IPS-18a (cell line): ENCODE data around the gene JAKMIP1.

ENCODE experiments used
- H3K27ac ChIP-seq: one replicate; pipeline ENCODE4 v1.5.1; 2013; ENCODE audit warnings: low read length
- H3K27me3 ChIP-seq: one replicate; pipeline ENCODE4 v1.6.1; 2013; ENCODE audit warnings: mild to moderate bottlenecking, low read length; ENCODE audit not compliant: control insufficient read depth, insufficient read depth
- H3K36me3 ChIP-seq: one replicate; pipeline ENCODE4 v1.6.1; 2013; ENCODE audit warnings: low read depth, low read length; ENCODE audit not compliant: control insufficient read depth
- H3K4me1 ChIP-seq: one replicate; pipeline ENCODE4 v1.6.1; 2013; ENCODE audit warnings: low read depth, low read length; ENCODE audit not compliant: control insufficient read depth
- H3K4me3 ChIP-seq: one replicate; pipeline ENCODE4 v1.5.1; 2013; ENCODE audit warnings: low read length
- H3K9ac ChIP-seq: one replicate; pipeline ENCODE4 v1.6.1; 2013; ENCODE audit warnings: mild to moderate bottlenecking, low read length, moderate library complexity
- H3K9me3 ChIP-seq: one replicate; pipeline ENCODE4 v1.6.1; 2013; ENCODE audit warnings: low read depth, low read length; ENCODE audit not compliant: control insufficient read depth

The JAKMIP1 gene

GRCh38 chr4:6184169-6184568 lies 16.2 kb downstream of the JAKMIP1 start:
- no peak overlapping the region for H3K27ac ChIP-seq
- H3K4me3 ChIP-seq, result no peak overlapping the region
- H3K9me3 ChIP-seq, result no peaks in the 10 kb centered on the region
- H3K9ac ChIP-seq, result no peak overlapping the region
- no peaks in the 10 kb centered on the region for H3K36me3 ChIP-seq
- H3K27me3 ChIP-seq, result no peaks in the 10 kb centered on the region
- H3K4me1 ChIP-seq, result no peaks in the 10 kb centered on the region

- Histone ChIP-seq H3K9ac (no peak overlapping the region), H3K4me1 (no peaks in the 10 kb centered on the region), H3K4me3 (no peak overlapping the region), H3K27ac (no peak overlapping the region), H3K36me3 (no peaks in the 10 kb centered on the region), H3K27me3 (no peaks in the 10 kb centered on the region), H3K9me3 (no peaks in the 10 kb centered on the region)
These were observed 16.6 kb downstream of the JAKMIP1 start for GRCh38 chr4:6183740-6184139.

DNA sequence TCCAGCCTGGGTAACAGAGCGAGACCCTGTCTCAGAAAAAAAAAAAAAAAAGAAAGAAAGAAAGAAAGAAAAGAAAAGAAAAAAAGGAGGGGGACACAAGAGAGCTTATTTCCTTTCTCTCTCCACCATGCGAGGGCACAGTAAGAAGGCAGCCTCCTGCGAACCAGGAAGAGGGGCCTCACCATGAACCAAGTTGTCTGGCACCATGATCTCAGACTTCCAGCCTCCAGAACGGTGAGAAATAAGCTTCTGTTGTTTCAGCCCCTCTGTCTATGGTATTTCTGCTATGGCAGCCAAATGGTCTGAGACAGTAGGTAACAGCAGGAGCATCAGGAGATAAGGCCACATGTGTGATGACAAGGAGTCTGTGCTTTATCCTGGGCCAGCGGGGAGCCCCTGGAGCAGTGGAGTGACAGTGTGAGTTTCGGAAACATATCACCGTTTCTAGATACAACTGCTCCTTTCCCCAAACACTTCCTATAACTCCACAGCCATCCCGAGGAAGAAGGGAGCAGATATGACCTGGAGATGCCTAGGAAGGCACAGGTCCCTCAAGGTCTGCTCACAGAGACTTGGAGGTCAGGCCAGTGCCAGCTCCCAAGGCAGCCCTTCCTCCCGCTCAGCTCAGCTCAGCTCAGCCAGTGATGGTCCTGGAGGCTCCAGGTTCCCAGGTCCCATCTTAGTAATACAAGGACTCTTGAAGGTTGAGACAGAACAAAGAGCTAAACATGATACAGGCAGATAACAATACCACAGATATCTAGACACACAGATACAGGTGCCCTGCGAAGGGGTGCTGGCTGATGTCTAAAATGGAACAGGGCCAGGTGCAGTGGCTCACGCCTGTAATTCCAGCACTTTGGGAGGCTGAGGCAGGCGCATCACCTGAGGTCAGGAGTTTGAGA lies 17.7 kb downstream of the JAKMIP1 start:
- no peak overlapping the region for H3K27ac ChIP-seq
- no peaks in the 10 kb centered on the region for H3K4me1 ChIP-seq
- no peaks in the 10 kb centered on the region for H3K36me3 ChIP-seq
- H3K27me3 ChIP-seq, result no peaks in the 10 kb centered on the region
- H3K9me3 ChIP-seq, result no peaks in the 10 kb centered on the region
- no peak overlapping the region for H3K4me3 ChIP-seq
- no peak overlapping the region for H3K9ac ChIP-seq

- H3K27me3 ChIP-seq, result no peaks in the 10 kb centered on the region
- no peaks in the 10 kb centered on the region for H3K4me1 ChIP-seq
- H3K36me3 ChIP-seq, result no peaks in the 10 kb centered on the region
- H3K27ac ChIP-seq, result no peak overlapping the region
- no peaks in the 10 kb centered on the region for H3K9me3 ChIP-seq
- no peak overlapping the region for H3K4me3 ChIP-seq
- H3K9ac ChIP-seq, result no peak overlapping the region
These were observed 19.3 kb downstream of the JAKMIP1 start for GRCh38 chr4:6180841-6181631.

DNA sequence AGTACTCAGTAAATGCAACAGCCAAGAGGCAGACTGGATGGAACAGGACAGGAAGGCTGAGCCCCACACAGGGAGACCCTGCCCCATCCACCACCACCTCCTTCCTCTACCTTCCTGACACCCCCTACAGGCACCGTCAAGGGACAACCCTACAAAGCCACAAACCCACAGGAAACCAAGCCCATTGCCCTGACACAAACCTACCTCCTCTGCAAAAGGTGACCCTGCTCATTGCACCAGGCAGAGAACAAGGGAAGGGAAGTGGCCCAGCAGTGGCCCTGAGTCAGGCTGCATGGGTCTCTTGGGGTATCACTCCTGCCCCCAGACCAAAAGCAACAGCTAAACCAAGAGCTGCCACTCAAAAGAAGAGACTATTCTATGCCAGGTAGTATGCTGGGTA lies 21.0 kb downstream of the JAKMIP1 start:
- no peak overlapping the region for H3K27ac ChIP-seq
- H3K9ac ChIP-seq, result no peak overlapping the region
- H3K27me3 ChIP-seq, result no peaks in the 10 kb centered on the region
- no peaks in the 10 kb centered on the region for H3K36me3 ChIP-seq
- no peak overlapping the region for H3K4me3 ChIP-seq
- H3K4me1 ChIP-seq, result no peaks in the 10 kb centered on the region
- H3K9me3 ChIP-seq, result no peaks in the 10 kb centered on the region

GRCh38 chr4:6178757-6179156 lies 21.6 kb downstream of the JAKMIP1 start:
- no peaks in the 10 kb centered on the region for H3K9me3 ChIP-seq
- no peaks in the 10 kb centered on the region for H3K4me1 ChIP-seq
- no peak overlapping the region for H3K4me3 ChIP-seq
- no peak overlapping the region for H3K27ac ChIP-seq
- no peaks in the 10 kb centered on the region for H3K36me3 ChIP-seq
- H3K27me3 ChIP-seq, result no peaks in the 10 kb centered on the region
- no peak overlapping the region for H3K9ac ChIP-seq

- Histone ChIP-seq H3K9ac (no peak overlapping the region), H3K27ac (no peak overlapping the region), H3K27me3 (no peaks in the 10 kb centered on the region), H3K36me3 (no peaks in the 10 kb centered on the region), H3K4me3 (no peak overlapping the region), H3K4me1 (no peaks in the 10 kb centered on the region), H3K9me3 (no peaks in the 10 kb centered on the region)
These were observed 22.7 kb downstream of the JAKMIP1 start for GRCh38 chr4:6177587-6178197.

DNA sequence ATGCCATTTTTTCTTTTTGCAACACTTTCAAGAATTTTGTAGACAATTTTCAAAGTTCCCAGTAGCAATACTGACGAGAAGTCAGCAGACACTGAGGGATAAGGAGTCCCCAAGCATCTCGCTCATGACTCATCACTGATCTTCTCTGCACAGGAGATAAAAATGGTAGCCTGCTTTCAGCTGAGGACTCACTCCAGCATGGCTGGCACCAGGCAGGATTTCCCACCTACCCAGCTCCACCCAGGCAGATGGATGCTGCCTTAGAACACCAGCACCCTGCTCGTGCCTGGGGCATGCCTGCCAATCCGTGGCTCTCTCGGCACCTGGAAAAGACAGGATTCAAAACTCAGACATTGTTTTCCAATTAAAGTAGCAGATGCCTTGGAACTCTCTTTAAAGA lies 24.9 kb downstream of the JAKMIP1 start:
- Histone ChIP-seq H3K27me3 (no peaks in the 10 kb centered on the region), H3K36me3 (no peaks in the 10 kb centered on the region), H3K27ac (no peak overlapping the region), H3K4me3 (no peak overlapping the region), H3K4me1 (no peaks in the 10 kb centered on the region), H3K9me3 (no peaks in the 10 kb centered on the region), H3K9ac (no peak overlapping the region)

DNA sequence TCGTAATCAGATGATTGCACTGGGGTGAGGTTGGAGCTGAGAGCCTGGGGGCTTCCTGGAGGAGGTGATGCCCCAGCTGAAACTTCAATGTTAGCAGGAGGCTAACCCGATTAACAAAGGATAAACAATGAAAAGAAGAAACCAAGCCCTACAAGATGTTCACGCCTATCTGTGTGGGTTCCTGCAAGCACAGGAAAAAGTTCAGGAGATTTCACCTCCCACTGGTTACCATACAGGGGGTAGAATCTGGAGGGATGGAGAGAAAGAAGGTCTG lies 27.5 kb downstream of the JAKMIP1 start:
- H3K9ac ChIP-seq, result no peak overlapping the region
- H3K36me3 ChIP-seq, result no peaks in the 10 kb centered on the region
- H3K27me3 ChIP-seq, result no peaks in the 10 kb centered on the region
- no peaks in the 10 kb centered on the region for H3K4me1 ChIP-seq
- H3K27ac ChIP-seq, result no peak overlapping the region
- no peak overlapping the region for H3K4me3 ChIP-seq
- H3K9me3 ChIP-seq, result no peaks in the 10 kb centered on the region

DNA sequence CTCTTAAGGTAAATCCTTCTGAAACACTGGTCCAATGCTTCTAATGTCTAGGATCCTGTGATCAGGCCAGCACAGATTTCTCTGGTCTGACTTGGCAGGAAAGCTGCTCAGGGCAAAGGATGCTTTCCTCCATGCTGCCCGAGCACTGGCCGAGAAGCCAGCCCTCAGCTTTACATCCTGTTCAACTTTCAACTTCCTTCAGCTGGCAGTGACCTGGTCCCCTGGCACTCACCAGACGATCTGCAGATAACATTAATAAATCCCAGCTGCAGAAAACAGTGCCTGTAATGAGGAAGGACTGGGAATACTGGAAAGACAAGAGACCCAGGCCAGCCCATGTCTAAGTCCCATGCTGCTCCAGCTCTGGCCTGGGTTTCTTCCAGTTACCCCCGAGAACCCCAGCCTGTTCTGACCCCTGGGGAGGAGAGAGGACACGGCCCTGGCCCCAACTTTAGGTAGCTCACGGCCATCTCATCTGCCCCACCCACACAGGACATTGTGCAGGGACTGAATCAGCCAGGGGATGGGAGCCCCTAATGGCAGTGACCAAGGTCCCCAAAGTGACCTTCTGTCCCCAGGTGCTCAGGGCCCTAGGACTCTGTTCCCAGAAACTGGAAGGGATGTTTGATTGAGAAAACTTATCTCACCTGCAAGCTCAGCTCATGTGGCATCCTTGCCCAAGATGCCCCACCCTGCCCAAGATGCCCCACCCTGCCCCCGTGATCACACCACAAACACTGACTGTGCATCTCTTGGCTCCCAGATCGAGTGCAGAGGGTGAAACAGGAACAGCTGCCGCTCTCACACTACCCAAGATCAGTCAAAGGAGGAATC lies 28.0 kb downstream of the JAKMIP1 start:
- H3K9me3 ChIP-seq, result no peaks in the 10 kb centered on the region
- no peak overlapping the region for H3K27ac ChIP-seq
- no peak overlapping the region for H3K4me3 ChIP-seq
- H3K36me3 ChIP-seq, result no peaks in the 10 kb centered on the region
- H3K27me3 ChIP-seq, result no peaks in the 10 kb centered on the region
- no peak overlapping the region for H3K9ac ChIP-seq
- no peaks in the 10 kb centered on the region for H3K4me1 ChIP-seq

GRCh38 chr4:6169239-6169638 lies 31.1 kb downstream of the JAKMIP1 start:
- Histone ChIP-seq H3K4me1 (no peaks in the 10 kb centered on the region), H3K9me3 (peaks cover 3% of the 10 kb centered on the region), H3K27ac (no peak overlapping the region), H3K27me3 (no peaks in the 10 kb centered on the region), H3K9ac (no peak overlapping the region), H3K4me3 (no peak overlapping the region), H3K36me3 (no peaks in the 10 kb centered on the region)
